Left hindlimb (tissue), 1 donor: ENCODE data around the gene QRSL1.
"Not testable (repeated sequence)": the region's sequence is repeated elsewhere in the genome, so short reads cannot be mapped to it uniquely, and the experiment has no call there.

ENCODE experiments used
- DNase-seq: peaks from one replicate; pipeline ENCODE4 v3.0.0-alpha.2; 2018

QRSL1 gene

DNA sequence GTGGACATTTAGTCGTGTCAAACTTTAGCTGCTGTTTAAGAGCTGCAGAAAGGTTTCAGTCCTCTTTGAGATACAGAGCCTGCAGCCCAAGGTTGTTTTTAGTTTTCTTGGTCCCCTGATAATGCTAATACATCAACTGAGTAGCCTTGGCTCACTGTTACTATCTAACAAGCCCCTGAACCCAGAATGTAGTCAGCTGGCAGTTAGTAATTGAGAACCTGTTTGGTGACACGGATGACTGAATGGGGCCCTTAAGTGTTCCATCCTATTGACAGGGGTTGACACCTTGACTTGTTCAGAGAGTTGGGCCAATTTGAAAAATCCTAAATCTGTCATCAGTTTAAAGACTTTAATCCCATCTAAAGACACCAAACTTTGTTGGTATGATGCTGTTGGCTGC, 2.9 kb upstream of the QRSL1 start:
- DNase-seq = no peak

GRCh38 chr6:106627760-106628159, 1.6 kb upstream of the QRSL1 start:
- not testable (repeated sequence) for DNase-seq

GRCh38 chr6:106628658-106629102, 698 bp upstream of the QRSL1 start:
- no peak for DNase-seq

- no peak for DNase-seq
Measured at GRCh38 chr6:106629859-106630163, 433 bp downstream of the QRSL1 start.

DNA sequence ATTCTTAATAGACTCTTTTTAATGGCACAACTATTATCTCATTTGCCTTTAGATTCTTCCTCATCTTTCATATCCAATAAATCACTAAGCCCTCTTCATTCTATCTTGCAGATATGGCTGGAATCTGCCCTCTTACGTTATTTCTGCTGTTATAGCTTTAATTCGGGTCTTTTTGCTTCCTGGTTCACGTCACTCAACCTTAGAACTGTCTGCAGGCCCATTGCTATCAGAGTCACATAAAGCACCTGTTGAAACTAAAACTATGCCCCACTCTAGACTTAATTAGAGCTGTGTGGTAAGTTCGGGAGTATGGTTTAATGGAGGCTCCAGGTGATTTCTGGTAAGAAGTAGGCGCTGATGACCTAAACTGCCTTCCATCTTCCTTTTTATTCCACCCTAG, 988 bp downstream of the QRSL1 start:
- no peak for DNase-seq

DNA sequence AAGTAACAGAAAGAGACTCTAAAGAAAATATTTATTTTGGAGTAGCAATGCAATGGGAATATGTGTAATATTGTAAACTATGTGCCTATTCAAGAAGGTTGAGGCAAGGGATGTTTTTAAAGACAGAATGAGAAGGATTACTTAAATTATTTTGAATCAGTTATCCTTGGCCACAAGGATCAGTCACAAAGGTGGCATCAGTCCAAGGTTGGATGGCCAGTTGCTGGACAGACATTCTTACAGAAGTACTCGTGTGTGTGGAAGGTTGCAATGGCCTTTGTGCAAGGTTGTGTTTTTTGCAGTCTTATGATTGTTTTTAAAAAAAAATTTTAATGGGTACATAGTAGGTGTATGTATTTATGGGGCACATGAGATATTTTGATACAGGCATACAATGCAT, 2.0 kb downstream of the QRSL1 start:
- DNase-seq = no peak

- DNase-seq = no peak
Measured at GRCh38 chr6:106634565-106634964, 5.2 kb downstream of the QRSL1 start.

DNA sequence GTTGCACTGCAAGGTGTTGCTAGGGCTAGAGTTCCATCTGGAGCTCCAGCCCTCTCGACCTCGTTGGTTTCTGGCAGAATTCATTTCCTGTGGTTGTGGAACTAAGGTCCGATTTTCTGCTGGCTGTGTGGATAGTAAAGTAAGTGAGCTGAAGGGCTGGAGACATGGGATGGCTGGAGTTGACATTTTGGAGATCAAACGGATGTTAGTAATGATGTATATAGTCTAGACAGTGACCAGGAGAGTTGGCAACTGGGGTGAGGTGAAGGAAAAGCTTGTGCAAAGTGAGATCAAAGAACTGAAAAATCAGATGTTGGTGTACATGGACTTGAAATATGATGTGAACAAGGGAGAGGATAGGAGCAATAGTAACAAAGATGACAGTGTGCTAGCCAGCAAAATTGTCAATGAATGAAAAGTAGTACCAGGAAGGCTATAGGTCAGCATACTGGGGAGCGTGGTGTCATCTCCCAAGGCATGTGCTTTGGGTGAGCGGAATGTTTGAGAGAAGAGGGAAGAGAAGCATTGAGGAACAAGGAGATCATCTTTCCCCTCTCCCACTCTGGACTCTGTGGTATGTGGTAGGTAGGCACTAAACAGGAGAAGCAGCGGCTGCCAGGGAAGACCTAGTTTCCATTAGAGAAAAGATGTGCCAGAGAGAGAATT, 7.8 kb downstream of the QRSL1 start:
- no peak for DNase-seq

DNA sequence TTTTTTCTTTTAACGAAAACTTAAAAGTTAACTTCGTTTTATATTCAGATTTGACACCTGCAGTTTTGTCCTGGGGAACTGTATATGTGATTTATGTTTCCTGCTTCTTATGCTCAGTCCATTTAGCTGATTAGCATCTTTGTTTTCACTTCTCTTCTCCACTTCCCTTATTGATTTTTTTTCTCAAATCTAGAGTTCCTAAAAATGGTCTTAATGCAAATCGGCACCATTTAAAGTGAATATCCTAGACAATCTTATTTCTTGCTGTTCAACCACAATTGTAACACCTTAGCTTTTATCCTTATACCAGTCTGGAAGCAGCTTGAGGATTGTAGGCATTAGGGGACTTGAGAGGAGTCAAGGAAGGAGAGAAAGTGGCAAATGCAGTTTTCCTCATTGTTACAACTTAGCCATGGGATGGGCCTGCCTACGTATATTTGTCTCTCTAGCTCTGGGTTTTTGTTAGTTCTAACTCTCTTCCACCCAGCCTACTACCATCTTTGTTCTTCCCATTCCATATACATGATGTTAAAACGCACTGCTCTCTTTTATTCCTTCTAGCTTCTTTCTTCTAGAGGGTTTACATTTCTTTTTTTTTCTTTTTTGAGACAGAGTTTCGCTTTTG, 8.5 kb downstream of the QRSL1 start:
- DNase-seq = no peak

- DNase-seq = no peak
Measured at GRCh38 chr6:106639812-106640211, 10.4 kb downstream of the QRSL1 start.

DNA sequence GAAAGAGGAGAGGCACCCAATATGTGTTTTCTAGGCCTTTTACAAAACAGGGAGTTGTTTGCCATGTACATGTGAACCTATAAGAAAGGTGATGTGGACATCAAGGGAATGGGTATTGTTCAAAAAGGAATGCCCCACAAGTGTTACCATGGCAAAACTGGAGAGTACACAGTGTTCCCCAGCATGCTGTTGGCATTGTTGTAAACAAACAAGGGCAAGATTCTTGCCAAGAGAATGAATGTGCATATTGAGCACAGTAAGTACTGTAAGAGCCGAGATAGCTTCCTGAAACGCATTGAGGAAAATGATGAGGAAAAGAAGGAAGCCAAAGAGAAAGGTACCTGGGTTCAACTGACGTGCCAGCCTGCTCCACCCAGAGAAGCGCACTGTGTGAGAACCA, 13.1 kb downstream of the QRSL1 start:
- no peak for DNase-seq

GRCh38 chr6:106643061-106643460, 13.7 kb downstream of the QRSL1 start:
- no peak for DNase-seq

- no peak for DNase-seq
Measured at GRCh38 chr6:106648651-106649308, 19.4 kb downstream of the QRSL1 start.

DNA sequence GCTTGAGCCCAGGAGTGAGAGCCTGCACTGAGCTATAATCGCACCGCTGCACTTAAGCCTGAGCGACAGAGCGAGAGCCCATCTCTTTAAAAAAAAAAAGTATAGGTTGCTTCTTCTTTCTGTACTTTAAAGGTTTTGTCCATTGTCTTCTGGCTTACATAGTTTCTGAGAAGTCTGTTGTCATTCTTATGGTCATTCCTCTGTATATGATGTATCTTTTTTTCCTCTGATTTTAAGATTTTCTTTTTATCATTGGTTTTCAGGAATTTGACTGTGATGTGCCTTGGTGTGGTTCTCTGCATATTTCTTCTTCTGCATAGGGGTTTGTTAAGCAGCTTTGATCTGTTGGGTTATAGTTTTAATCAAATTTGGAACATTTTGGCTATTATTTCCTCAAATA, 29.1 kb downstream of the QRSL1 start:
- DNase-seq = no peak

DNA sequence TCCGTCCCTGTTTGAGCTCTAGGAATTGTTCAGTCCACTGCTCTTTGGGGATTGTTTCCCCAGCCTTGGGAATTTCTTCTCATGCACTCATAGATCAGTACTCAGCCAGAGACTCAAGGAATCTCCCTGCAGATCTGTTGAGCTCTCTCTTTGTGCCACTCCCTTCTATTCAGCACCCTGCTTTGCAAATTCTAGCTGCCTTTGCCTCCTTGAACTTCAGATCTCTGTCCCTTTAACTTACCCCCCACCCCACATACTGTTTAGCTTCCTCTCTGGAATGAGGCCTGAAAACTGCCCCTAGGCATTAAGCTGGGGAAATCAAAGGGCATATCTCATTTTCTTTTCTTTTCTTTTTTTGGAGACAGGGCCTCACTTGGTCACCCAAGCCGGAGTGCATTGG, 30.5 kb downstream of the QRSL1 start:
- no peak for DNase-seq

DNA sequence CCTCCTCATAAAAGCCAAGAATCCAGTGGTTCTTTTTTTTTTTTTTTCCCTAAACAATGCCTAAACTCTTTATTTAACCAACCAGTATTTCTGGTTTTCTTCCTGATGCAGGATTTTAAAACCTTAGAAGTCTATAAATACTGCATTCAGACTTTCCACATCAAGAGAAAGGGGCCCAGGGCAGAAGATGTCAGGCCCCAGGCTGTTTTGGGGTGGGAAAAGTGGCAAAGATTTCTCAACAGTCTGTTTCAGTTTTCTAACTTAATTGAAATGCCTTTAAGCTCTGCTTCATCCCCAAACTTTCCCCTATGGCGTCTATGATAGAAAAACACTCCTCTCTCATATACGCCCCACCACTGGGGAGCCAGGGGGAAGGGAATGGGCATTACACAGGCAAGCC, 33.1 kb downstream of the QRSL1 start:
- no peak for DNase-seq

DNA sequence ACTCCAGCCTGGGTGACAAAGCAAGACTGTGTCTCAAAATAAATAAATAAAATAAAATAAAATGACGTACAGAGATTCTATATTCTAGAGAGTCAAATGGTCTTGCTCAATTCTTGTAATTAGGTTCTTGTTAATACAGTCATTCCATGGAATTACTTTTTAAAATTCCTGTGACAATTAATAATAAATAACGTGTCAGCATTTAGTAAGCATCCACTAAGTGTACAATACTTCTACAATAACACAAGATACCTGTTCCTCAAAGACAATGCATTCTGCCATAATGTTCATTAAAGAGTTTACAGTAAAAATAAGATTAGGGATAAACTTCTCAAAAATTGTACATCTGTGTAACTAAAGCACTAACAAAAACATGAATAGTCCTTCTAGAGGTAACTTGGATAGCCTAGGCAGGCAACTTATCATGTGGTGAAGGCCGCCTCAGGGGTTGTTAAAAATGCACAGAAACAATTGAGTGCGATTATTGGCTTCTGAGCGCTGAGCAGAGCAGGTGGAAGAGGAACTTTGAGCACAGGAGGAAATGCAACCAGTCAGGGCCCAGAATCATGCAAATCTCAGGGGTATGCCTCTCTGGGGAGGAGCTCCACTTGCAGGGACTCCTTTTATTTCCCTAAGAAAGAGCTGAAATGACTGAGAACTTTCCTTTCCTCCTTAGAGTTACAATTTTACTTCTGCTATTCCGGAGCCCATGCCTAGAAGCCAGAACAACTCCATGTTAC, 37.1 kb downstream of the QRSL1 start:
- DNase-seq = no peak

DNA sequence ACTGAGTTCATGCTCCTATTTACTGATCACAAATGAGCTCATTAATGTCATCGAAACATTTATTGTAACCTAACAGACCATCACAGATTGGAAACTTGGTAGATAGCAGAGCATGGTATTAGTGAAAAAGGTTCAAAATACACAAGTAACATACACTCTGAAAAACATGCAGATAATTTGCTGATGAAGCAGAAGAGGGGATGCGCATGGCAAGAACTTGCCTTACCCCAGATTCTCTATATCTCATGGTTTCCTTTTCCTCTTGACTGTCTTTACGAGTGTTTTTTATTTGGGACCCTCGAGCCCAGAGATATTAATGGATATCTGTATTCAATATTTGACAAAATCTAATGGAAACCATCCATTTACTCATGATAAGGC, 37.6 kb downstream of the QRSL1 start:
- no peak for DNase-seq

DNA sequence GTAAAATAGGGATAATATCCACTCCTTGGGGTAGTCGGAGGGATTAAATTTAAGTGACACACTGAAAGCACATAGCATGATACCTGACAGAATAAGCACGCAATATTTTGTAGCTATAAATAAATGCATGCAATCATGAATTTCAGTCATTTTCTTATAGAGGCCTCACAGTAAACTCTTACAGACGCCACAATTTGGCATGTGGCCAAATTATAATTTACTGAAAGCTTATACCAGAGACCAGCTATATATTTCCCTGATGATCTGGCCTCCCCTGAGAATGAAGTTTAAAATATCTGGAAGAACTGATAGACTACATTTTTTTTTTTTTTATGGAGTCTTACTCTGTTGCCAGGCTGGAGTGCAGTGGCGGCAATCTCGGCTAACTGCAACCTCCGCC, 40.9 kb downstream of the QRSL1 start:
- no peak for DNase-seq

GRCh38 chr6:106671651-106672050, 42.3 kb downstream of the QRSL1 start:
- DNase-seq = no peak

DNA sequence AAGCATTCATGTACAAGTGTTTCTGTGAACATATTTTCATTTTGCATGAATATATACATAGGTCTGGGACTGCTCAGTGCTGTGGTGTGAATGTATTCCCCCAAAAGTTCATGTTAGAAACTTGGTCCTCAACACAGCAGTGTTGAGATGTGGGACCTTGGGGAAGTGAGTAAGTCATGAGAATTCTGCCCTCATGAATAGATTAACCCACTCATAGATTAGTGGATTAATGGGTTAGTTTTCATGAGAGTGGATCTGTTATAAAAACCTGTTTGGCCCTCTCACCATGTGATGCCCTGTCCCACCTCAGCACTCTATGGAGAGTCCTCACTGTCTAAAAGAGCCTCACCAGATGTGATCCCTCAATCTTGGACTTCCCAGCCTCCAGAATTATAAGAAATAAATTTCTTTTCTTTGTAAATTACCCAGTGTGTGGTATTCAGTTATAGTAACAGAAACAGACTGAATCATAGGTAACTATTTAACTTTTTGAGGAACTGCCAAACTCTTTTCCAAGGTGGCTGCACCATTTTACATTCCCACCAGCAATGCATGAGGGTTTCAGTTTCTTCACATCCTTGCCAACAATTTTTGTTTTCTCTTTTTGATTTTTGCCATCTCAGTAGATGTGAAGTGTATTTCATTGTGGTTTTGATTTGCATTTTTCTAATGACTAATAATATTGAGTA, 45.3 kb downstream of the QRSL1 start:
- DNase-seq = no peak

DNA sequence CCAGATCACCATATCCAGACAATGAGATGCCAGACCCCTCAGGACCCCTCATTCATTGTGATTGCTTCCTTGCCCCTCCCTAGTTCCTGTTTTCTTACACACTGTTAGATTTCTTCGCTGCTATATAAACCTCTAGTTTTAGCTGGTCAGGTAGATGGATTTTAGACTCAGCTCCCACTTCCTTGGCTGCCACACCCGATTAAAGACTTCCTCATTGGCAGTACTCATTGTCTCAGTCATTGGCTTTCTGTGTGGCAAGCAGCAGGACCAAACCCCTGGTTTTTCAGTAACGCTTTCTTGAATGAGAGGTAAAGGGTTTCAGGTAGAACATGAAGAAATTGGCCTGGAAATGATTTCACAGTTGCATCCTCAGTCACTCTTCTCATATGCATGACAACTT, 47.9 kb downstream of the QRSL1 start:
- no peak for DNase-seq

DNA sequence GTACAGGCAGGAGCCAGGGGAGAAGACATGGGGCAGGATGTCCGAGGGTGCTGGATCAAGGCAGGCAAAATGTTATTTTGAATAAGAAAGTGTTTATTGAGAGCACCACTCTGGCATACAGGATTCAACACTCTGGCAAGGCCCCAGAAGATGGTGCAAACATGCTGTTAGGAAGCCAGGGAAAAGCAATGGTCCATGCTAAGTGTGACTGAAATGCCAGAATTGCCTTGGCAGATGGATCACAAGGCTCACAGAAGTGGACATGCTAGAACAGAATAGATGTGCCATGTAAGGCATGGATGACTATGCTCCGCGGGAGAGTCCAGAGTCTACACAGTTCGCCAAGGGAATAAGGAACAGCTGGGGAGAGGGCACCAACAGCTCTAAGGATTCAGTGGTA, 54.6 kb downstream of the QRSL1 start:
- no peak for DNase-seq
